HG02840 (cell line): ENCODE results near the gene SND1.

Source experiments
- ATAC-seq: cut with Tn5 transposase; IDR thresholded peaks from one replicate; pipeline ENCODE4 v1.9.1; 2021; ENCODE audit warnings: mild to moderate bottlenecking, moderate library complexity, moderate number of reproducible peaks; ENCODE audit not compliant: unreplicated experiment, low FRiP score

Gene SND1

GRCh38 chr7:127717502-127718339 is 65.7 kb downstream of the SND1 start:
- ATAC-seq = no peak

- no peak for ATAC-seq
Measured at GRCh38 chr7:127718340-127718679, 66.3 kb downstream of the SND1 start.

- ATAC-seq = no peak
Measured at GRCh38 chr7:127726476-127726875, 74.5 kb downstream of the SND1 start.

- no peak for ATAC-seq
Measured at GRCh38 chr7:127730658-127731276, 78.8 kb downstream of the SND1 start.

- no peak for ATAC-seq
Measured at GRCh38 chr7:127731431-127732080, 79.6 kb downstream of the SND1 start.

- ATAC-seq = no peak
Measured at GRCh38 chr7:127732306-127732705, 80.3 kb downstream of the SND1 start.

- no peak for ATAC-seq
Measured at GRCh38 chr7:127733986-127734385, 82.0 kb downstream of the SND1 start.

- no peak for ATAC-seq
Measured at GRCh38 chr7:127736511-127736910, 84.5 kb downstream of the SND1 start.

GRCh38 chr7:127738859-127739258 is 86.9 kb downstream of the SND1 start:
- ATAC-seq = no peak

GRCh38 chr7:127741764-127742375 is 89.9 kb downstream of the SND1 start:
- ATAC-seq = no peak

- ATAC-seq = no peak
Measured at GRCh38 chr7:127745445-127745844, 93.5 kb downstream of the SND1 start.

GRCh38 chr7:127751062-127751461 is 99.1 kb downstream of the SND1 start:
- ATAC-seq = no peak

GRCh38 chr7:127751490-127752448 is 99.8 kb downstream of the SND1 start:
- no peak for ATAC-seq

- ATAC-seq = no peak
Measured at GRCh38 chr7:127752829-127753228, 100.8 kb downstream of the SND1 start.

GRCh38 chr7:127754457-127754856 is 102.5 kb downstream of the SND1 start:
- no peak for ATAC-seq

- no peak for ATAC-seq
Measured at GRCh38 chr7:127755521-127755920, 103.5 kb downstream of the SND1 start.

GRCh38 chr7:127755965-127756364 is 104.0 kb downstream of the SND1 start:
- no peak for ATAC-seq

- ATAC-seq = no peak
Measured at GRCh38 chr7:127758105-127758504, 106.1 kb downstream of the SND1 start.

- ATAC-seq = no peak
Measured at GRCh38 chr7:127758845-127759244, 106.9 kb downstream of the SND1 start.

GRCh38 chr7:127759945-127760421 is 108.0 kb downstream of the SND1 start:
- ATAC-seq = no peak
